Hepatocyte (in vitro differentiated cells): Measurements from ENCODE around the gene CAPN12.

Source experiments
- CTCF ChIP-seq: fragments of 200-600 bp; sonication (generic); IDR thresholded peaks from 2 replicates; pipeline ENCODE4 v1.5.1; 2016; ENCODE audit warnings: antibody characterized with exemption, mild to moderate bottlenecking; ENCODE audit not compliant: poor library complexity
- EZH2 ChIP-seq: fragments of 200-600 bp; sonication (generic); IDR thresholded peaks from 2 replicates; pipeline ENCODE4 v1.6.1; 2016; ENCODE audit warnings: antibody characterized with exemption, mild to moderate bottlenecking, borderline replicate concordance
- EZH2phosphoT487 ChIP-seq: fragments of 200-600 bp; sonication (generic); IDR thresholded peaks from one replicate; pipeline ENCODE4 v1.6.1; 2018; ENCODE audit warnings: antibody characterized with exemption, mild to moderate bottlenecking, low read depth, moderate library complexity; ENCODE audit not compliant: unreplicated experiment, severe bottlenecking

GRCh38 chr19:38699027-38699346 lies 45.3 kb downstream of the CAPN12 start:
- TF ChIP-seq CTCF, result no peak
- TF ChIP-seq EZH2phosphoT487, result no peak
- no peak for TF ChIP-seq EZH2
